Nephron progenitor cell (in vitro differentiated cells): ENCODE data around the gene CXADR.
"Not testable (repeated sequence)": the region's sequence is repeated elsewhere in the genome, so short reads cannot be mapped to it uniquely, and the experiment has no call there.

Experiments
- DNase-seq: peaks from one replicate; pipeline ENCODE4 v3.0.0; 2021
- H3K27ac Mint-ChIP-seq: 2 replicates; pipeline ENCODE4 v1.8.0; 2021; ENCODE audit warnings: mild to moderate bottlenecking, moderate library complexity, mixed read lengths
- H3K27me3 Mint-ChIP-seq: 2 replicates; pipeline ENCODE4 v1.8.0; 2021; ENCODE audit warnings: mild to moderate bottlenecking, low read depth, mixed read lengths; ENCODE audit not compliant: poor library complexity
- H3K36me3 Mint-ChIP-seq: 2 replicates; pipeline ENCODE4 v1.8.0; 2021; ENCODE audit warnings: low read depth, mixed read lengths
- H3K4me1 Mint-ChIP-seq: 2 replicates; pipeline ENCODE4 v1.8.0; 2021; ENCODE audit warnings: mixed read lengths
- H3K4me3 Mint-ChIP-seq: 2 replicates; pipeline ENCODE4 v1.8.0; 2021; ENCODE audit warnings: mild to moderate bottlenecking, moderate library complexity, mixed read lengths
- H3K9me3 Mint-ChIP-seq: 2 replicates; pipeline ENCODE4 v1.8.0; 2021; ENCODE audit warnings: mild to moderate bottlenecking, moderate library complexity, mixed read lengths
- TF ChIP-seq, protein P1 (sequence below): fragments of 200-600 bp; sonication (generic); IDR thresholded peaks from 2 replicates; pipeline ENCODE4 v1.5.0; 2021; ENCODE audit warnings: antibody characterized with exemption

CXADR gene

GRCh38 chr21:17495680-17496079, 17.2 kb upstream of the CXADR start:
- no peaks in the 10 kb centered on the region for H3K4me1 Mint-ChIP-seq
- no peaks in the 10 kb centered on the region for H3K36me3 Mint-ChIP-seq
- no peak for DNase-seq
- no peak overlapping the region for H3K27ac Mint-ChIP-seq
- H3K27me3 Mint-ChIP-seq = peaks cover 4% of the 10 kb centered on the region
- no peaks in the 10 kb centered on the region for H3K9me3 Mint-ChIP-seq
- TF ChIP-seq, protein P1, sequence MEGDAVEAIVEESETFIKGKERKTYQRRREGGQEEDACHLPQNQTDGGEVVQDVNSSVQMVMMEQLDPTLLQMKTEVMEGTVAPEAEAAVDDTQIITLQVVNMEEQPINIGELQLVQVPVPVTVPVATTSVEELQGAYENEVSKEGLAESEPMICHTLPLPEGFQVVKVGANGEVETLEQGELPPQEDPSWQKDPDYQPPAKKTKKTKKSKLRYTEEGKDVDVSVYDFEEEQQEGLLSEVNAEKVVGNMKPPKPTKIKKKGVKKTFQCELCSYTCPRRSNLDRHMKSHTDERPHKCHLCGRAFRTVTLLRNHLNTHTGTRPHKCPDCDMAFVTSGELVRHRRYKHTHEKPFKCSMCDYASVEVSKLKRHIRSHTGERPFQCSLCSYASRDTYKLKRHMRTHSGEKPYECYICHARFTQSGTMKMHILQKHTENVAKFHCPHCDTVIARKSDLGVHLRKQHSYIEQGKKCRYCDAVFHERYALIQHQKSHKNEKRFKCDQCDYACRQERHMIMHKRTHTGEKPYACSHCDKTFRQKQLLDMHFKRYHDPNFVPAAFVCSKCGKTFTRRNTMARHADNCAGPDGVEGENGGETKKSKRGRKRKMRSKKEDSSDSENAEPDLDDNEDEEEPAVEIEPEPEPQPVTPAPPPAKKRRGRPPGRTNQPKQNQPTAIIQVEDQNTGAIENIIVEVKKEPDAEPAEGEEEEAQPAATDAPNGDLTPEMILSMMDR = no peak
- no peak overlapping the region for H3K4me3 Mint-ChIP-seq

DNA sequence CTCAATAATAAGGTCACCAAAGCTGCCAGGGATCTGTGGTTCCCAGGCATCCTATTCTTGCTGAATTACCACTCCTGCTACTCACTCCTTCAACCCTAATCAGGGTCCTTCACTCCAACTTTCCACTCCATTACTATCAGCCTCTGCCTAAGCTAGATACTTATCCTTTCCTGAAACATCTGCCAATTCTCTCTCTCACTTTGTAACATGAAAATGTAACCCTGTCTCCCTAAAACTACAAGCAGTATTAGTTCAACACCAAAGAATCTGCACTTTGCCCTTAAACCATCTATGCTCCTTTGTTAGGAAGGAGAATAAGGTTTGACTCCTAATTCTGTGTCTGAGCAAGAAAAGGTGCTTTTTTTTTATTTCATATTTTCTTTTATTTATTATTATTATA, 15.5 kb upstream of the CXADR start:
- Mint-ChIP-seq H3K27me3 (peaks cover 4% of the 10 kb centered on the region), H3K9me3 (no peaks in the 10 kb centered on the region), H3K36me3 (no peaks in the 10 kb centered on the region), H3K27ac (no peak overlapping the region), H3K4me1 (peaks cover 7% of the 10 kb centered on the region), H3K4me3 (no peak overlapping the region)
- DNase-seq = no peak
- TF ChIP-seq, protein P1 = no peak

DNA sequence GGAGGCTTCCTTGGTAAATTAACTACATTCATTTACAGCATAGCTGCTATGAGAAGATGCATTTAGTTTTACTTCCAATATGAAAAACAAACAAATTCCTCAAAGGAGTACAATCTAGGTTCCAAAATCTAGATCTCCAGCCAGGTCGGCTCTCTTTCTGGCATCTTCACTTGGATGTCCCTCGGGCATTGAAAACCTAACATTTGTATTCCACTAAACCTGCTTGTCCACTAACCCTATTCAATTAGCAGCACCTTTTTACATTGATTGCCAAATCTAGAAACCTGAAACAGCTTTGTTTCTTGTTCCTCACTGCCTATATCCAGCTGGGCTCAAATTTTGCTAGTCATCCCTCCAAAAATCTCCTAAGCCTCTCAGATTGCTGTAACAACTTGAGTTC, 14.3 kb upstream of the CXADR start:
- TF ChIP-seq, protein P1 = no peak
- Mint-ChIP-seq H3K4me1 (peaks cover 7% of the 10 kb centered on the region), H3K27me3 (peaks cover 4% of the 10 kb centered on the region), H3K36me3 (no peaks in the 10 kb centered on the region), H3K4me3 (no peak overlapping the region), H3K27ac (no peak overlapping the region), H3K9me3 (no peaks in the 10 kb centered on the region)
- DNase-seq = no peak

DNA sequence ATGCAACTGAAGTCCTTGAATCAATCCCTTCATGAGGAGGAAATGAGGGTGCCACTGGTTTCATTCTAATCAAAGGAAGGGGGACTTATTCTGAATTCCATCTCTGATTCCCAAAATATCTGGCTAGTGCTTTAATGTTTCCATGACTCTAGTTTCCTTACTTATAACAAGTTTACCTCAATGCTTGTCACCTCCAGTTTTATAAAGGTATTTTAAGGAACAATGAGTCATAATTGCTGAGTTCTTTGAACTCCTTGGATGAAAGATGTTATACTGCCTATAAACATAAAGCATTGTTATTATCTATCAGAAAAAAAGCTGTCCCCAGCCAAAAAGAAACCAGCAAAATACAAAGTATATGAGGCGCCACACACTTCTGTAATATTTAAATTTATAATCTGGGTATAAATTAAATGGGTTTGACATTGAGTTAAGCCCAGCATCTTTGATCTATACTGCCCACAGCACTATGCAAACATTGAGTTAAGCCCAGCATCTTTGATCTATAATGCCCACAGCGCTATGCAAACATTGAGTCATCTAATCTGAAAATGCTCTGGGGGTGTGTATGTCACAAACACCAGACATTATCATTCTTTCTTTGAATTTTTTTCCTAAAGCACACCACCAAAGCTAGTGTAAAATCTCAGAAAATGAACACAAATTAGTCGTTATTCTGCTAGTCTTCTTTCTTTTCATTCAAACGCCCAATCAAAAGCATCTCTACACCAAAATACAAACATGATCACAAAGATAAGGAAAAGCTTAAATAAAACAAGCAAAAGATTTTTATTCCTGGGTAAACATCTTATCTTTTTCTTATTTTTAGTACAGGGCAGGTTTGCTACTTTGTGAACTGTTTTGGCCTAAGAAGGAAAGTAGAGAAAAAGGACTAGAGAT, 11.5 kb upstream of the CXADR start:
- peaks cover 4% of the 10 kb centered on the region for H3K27me3 Mint-ChIP-seq
- H3K4me3 Mint-ChIP-seq = no peak overlapping the region
- TF ChIP-seq, protein P1 = no peak
- peaks cover 13% of the 10 kb centered on the region for H3K9me3 Mint-ChIP-seq
- no peaks in the 10 kb centered on the region for H3K36me3 Mint-ChIP-seq
- H3K27ac Mint-ChIP-seq = no peak overlapping the region
- DNase-seq = no peak
- peaks cover 7% of the 10 kb centered on the region for H3K4me1 Mint-ChIP-seq

DNA sequence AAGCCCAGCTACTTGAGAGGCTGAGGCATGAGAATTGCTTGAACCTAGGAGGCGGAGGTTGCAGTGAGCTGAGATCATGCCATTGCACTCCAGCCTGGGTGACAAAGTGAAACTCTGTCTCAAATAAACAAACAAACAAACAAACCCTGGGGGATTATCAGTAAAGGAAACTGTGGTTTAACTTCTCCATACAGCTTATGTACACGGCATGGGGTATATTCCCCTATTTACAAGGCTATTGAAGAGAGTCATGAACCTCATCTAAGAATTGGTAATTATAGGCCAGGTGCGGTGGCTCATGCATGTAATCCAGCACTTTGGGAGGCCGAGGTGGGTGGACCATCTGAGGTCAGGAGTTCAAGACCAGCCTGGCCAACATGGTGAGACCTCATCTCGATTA, 9.9 kb upstream of the CXADR start:
- not testable (repeated sequence) for H3K4me1 Mint-ChIP-seq, H3K27ac Mint-ChIP-seq, DNase-seq, H3K27me3 Mint-ChIP-seq, H3K4me3 Mint-ChIP-seq, H3K36me3 Mint-ChIP-seq
- H3K9me3 Mint-ChIP-seq = peaks cover 19% of the 10 kb centered on the region

DNA sequence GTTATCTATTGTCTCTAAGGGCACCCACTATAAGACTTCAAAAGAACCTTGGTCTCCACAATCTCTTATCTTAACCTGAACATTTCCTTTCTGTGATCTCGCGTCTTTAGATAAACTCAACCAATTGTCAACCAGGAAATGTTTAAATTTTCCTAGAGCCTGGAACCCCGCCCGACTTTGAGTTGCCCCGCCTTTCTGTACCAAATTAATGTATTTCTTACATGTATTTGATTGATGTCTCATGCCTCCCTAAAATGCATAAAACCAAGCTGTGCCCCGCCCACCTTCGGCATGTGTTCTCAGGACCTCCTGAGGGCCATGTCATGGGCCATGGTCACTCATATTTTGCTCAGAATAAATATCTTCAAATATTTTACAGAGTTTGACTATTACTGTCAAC, 5.9 kb upstream of the CXADR start:
- H3K27me3 Mint-ChIP-seq = peaks cover 11% of the 10 kb centered on the region
- peaks cover 4% of the 10 kb centered on the region for H3K4me1 Mint-ChIP-seq
- no peaks in the 10 kb centered on the region for H3K36me3 Mint-ChIP-seq
- H3K9me3 Mint-ChIP-seq = peaks cover 19% of the 10 kb centered on the region
- H3K4me3 Mint-ChIP-seq = no peak overlapping the region
- TF ChIP-seq, protein P1 = no peak
- no peak overlapping the region for H3K27ac Mint-ChIP-seq
- no peak for DNase-seq
